OCI-LY7 (cell line): ENCODE measurements around the gene ALDH1L1. TPM values are rescaled to one million over a fixed set of nuclear protein-coding genes. Genes with fewer than 3 reads are reported as not detected.
"Not testable (repeated sequence)": the region's sequence is repeated elsewhere in the genome, so short reads cannot be mapped to it uniquely, and the experiment has no call there.

Experiments used
- BruUV-seq: library from RNA; stranded (reverse); fragments of 400-500 nt; replicated peaks from 2 replicates; lab custom pipeline; 2021; lab: Mats Ljungman, UMichigan
- CTCF ChIA-PET: fragments of 300-600 bp; sonication (Branson Sonifier 250); formaldehyde crosslinking; loops from one replicate; lab custom pipeline; 2022; ENCODE audit warnings: antibody characterized with exemption; ENCODE audit not compliant: unreplicated experiment; lab: Charles Lee
- POLR2A ChIA-PET: fragments of 300-600 bp; sonication (Branson Sonifier 250); formaldehyde crosslinking; loops from one replicate; lab custom pipeline; 2022; ENCODE audit warnings: antibody characterized with exemption; lab: Charles Lee
- DNase-seq: peaks from one replicate; pipeline ENCODE4 v3.0.0-alpha.2; 2015; ENCODE audit warnings: low spot score
- H2AFZ ChIP-seq: fragments of 200-600 bp; sonication (generic), shearing (Covaris generic); 2 replicates; pipeline ENCODE4 v1.6.1; 2014; ENCODE audit warnings: mild to moderate bottlenecking, antibody characterized with exemption, low read length, moderate library complexity
- H3K27ac ChIP-seq: fragments of 200-600 bp; sonication (generic); 2 replicates; pipeline ENCODE4 v1.5.1; 2014; ENCODE audit warnings: mixed run types, low read depth, mild to moderate bottlenecking, moderate library complexity, low read length, inconsistent platforms; ENCODE audit not compliant: poor library complexity, severe bottlenecking
- H3K36me3 ChIP-seq: fragments of 200-600 bp; sonication (generic); 2 replicates; pipeline ENCODE4 v1.6.1; 2014; ENCODE audit warnings: mild to moderate bottlenecking, antibody characterized with exemption, low read length, moderate library complexity, mixed read lengths; ENCODE audit not compliant: insufficient read depth
- H3K4me1 ChIP-seq: fragments of 200-600 bp; sonication (generic); 2 replicates; pipeline ENCODE4 v1.5.1; 2014; ENCODE audit warnings: mild to moderate bottlenecking, low read length; ENCODE audit not compliant: insufficient read depth, poor library complexity, severe bottlenecking
- H3K4me2 ChIP-seq: fragments of 200-600 bp; sonication (generic); 2 replicates; pipeline ENCODE4 v1.6.1; 2014; ENCODE audit warnings: mild to moderate bottlenecking, low read length
- H3K4me3 ChIP-seq: fragments of 200-600 bp; sonication (generic); 2 replicates; pipeline ENCODE4 v1.5.1; 2014; ENCODE audit warnings: mild to moderate bottlenecking, low read depth, low read length; ENCODE audit not compliant: poor library complexity, severe bottlenecking
- H3K79me2 ChIP-seq: fragments of 200-600 bp; sonication (generic); 2 replicates; pipeline ENCODE4 v1.6.1; 2016; ENCODE audit warnings: low read depth, mild to moderate bottlenecking, low read length, moderate library complexity, mixed read lengths; ENCODE audit not compliant: insufficient read depth
- H3K9me2 ChIP-seq: fragments of 200-600 bp; sonication (generic); 2 replicates; pipeline ENCODE4 v1.6.1; 2016; ENCODE audit warnings: mild to moderate bottlenecking, low read length, mixed read lengths; ENCODE audit not compliant: insufficient read depth
- H3K9me3 ChIP-seq: fragments of 200-600 bp; sonication (generic); 2 replicates; pipeline ENCODE4 v1.6.1; 2014; ENCODE audit warnings: mild to moderate bottlenecking, mixed run types, low read length, mixed read lengths
- H4K20me1 ChIP-seq: fragments of 200-600 bp; sonication (generic); 2 replicates; pipeline ENCODE4 v1.6.1; 2014; ENCODE audit warnings: mild to moderate bottlenecking, antibody characterized with exemption, low read length, moderate library complexity, mixed read lengths; ENCODE audit not compliant: insufficient read depth
- CTCF ChIP-seq: fragments of 200-600 bp; sonication (generic); conservative IDR thresholded peaks from 2 replicates; pipeline ENCODE4 v1.5.1; 2014; ENCODE audit warnings: mild to moderate bottlenecking, antibody characterized with exemption, low read length, moderate library complexity, mixed read lengths
- EZH2phosphoT487 ChIP-seq: fragments of 200-600 bp; sonication (generic); IDR thresholded peaks from 2 replicates; pipeline ENCODE4 v1.6.1; 2018; ENCODE audit warnings: low read depth, borderline replicate concordance, mild to moderate bottlenecking, mixed run types, antibody characterized with exemption, low read length, moderate library complexity, mixed read lengths
- intact Hi-C: fragments of 100-400 bp; cut with micrococcal nuclease; formaldehyde crosslinking; loops from one replicate; pipeline ENCODE4 v1.10.0; 2022; ENCODE audit not compliant: unreplicated experiment
- total RNA-seq, 2 experiments: library from RNA; depleted of rRNA in 1 of 2; stranded (reverse); fragments of >200 nt in 1 of 2; shearing (Covaris generic) in 1 of 2; gene quantifications; 2 replicates each; pipeline ENCODE4 v1.2.3, GENCODE V29; 2014 to 2022

ALDH1L1 gene
- total RNA-seq, 2 experiments from 2014 or later = not detected

GRCh38 chr3:126067959-126068358 is 112.4 kb downstream of the ALDH1L1 start:
- ChIA-PET CTCF (no interaction called here), POLR2A (no interaction called here)
- TF ChIP-seq CTCF (no peak), EZH2phosphoT487 (no peak)
- Histone ChIP-seq H3K9me2 (no peaks in the 10 kb centered on the region), H3K4me2 (no peak overlapping the region), H3K27ac (no peak overlapping the region), H3K79me2 (no peaks in the 10 kb centered on the region), H2AFZ (no peak overlapping the region), H4K20me1 (no peaks in the 10 kb centered on the region), H3K36me3 (peaks cover 4% of the 10 kb centered on the region; the same call in 1 of the 2 replicates), H3K9me3 (no peaks in the 10 kb centered on the region), H3K4me1 (peaks cover 7% of the 10 kb centered on the region), H3K4me3 (no peak overlapping the region)
- intact Hi-C loops = no loop called here
- no TSS peak for BruUV-seq
- DNase-seq = no peak

- H3K9me2 ChIP-seq, H3K36me3 ChIP-seq, H3K79me2 ChIP-seq, intact Hi-C loops, BruUV-seq, H3K9me3 ChIP-seq, CTCF ChIA-PET, H3K27ac ChIP-seq, H3K4me3 ChIP-seq, H3K4me2 ChIP-seq, H3K4me1 ChIP-seq, H2AFZ ChIP-seq, DNase-seq, H4K20me1 ChIP-seq: not testable (repeated sequence)
- POLR2A ChIA-PET = interaction anchor here (0.6 to 1.2 kb wide), 3 partner anchors 21 to 652 kb away, joined by 3 to 4 read pairs (median 3); no protein-coding TSS in a partner anchor
Observed at GRCh38 chr3:126066676-126067075, 113.7 kb downstream of the ALDH1L1 start.

- Histone ChIP-seq H3K79me2 (no peaks in the 10 kb centered on the region), H3K27ac (no peak overlapping the region), H3K4me3 (no peak overlapping the region), H3K4me2 (no peak overlapping the region), H3K36me3 (no peaks in the 10 kb centered on the region), H3K4me1 (peaks cover 7% of the 10 kb centered on the region), H4K20me1 (no peaks in the 10 kb centered on the region), H3K9me2 (no peaks in the 10 kb centered on the region), H3K9me3 (no peaks in the 10 kb centered on the region), H2AFZ (no peak overlapping the region)
- intact Hi-C loops = no loop called here
- POLR2A ChIA-PET = interaction anchor here (1.2 kb wide), 1 partner anchor 652 kb away, joined by 3 read pairs; no protein-coding TSS in a partner anchor
- no TSS peak for BruUV-seq
- TF ChIP-seq EZH2phosphoT487 (no peak), CTCF (no peak)
- no peak for DNase-seq
- CTCF ChIA-PET = no interaction called here
Observed at GRCh38 chr3:126065876-126066275, 114.5 kb downstream of the ALDH1L1 start.
